Measurements from ENCODE around the gene HJURP.

The HJURP gene

GRCh38 chr2:233848276-233848675, 6.1 kb downstream of the HJURP start:
- TF ChIP-seq ZFX (IDR thresholded peaks at IDR 0.05; ENCODE audit: borderline replicate concordance) = no peak
- TF ChIP-seq CTCF (IDR thresholded peaks at IDR 0.05) = no peak
- H3K27ac ChIP-seq = no peak overlapping the region

GRCh38 chr2:233847248-233847898, 7.0 kb downstream of the HJURP start:
- TF ChIP-seq CTCF (IDR thresholded peaks at IDR 0.05) = no peak
- no peak for TF ChIP-seq ZFX (IDR thresholded peaks at IDR 0.05; ENCODE audit: borderline replicate concordance)
- no peak overlapping the region for H3K27ac ChIP-seq

- TF ChIP-seq CTCF (IDR thresholded peaks at IDR 0.05) (no peak), ZFX (IDR thresholded peaks at IDR 0.05; ENCODE audit: borderline replicate concordance) (no peak)
- H3K27ac ChIP-seq = no peak overlapping the region
Measured at GRCh38 chr2:233846387-233847247, 7.7 kb downstream of the HJURP start.

GRCh38 chr2:233845301-233846060, 8.9 kb downstream of the HJURP start:
- no peak overlapping the region for H3K27ac ChIP-seq
- TF ChIP-seq ZFX (IDR thresholded peaks at IDR 0.05; ENCODE audit: borderline replicate concordance) (no peak), CTCF (IDR thresholded peaks at IDR 0.05) (no peak)

- TF ChIP-seq ZFX (IDR thresholded peaks at IDR 0.05; ENCODE audit: borderline replicate concordance) (no peak), CTCF (IDR thresholded peaks at IDR 0.05) (no peak)
- no peak overlapping the region for H3K27ac ChIP-seq
Measured at GRCh38 chr2:233844836-233845235, 9.5 kb downstream of the HJURP start.

- TF ChIP-seq ZFX (IDR thresholded peaks at IDR 0.05; ENCODE audit: borderline replicate concordance) (no peak), CTCF (IDR thresholded peaks at IDR 0.05) (no peak)
- no peak overlapping the region for H3K27ac ChIP-seq
Measured at GRCh38 chr2:233844064-233844807, 10.1 kb downstream of the HJURP start.
